ENCODE measurements around the gene RASGRP3. TPM values are rescaled to one million over a fixed set of nuclear protein-coding genes. Genes with fewer than 3 reads are reported as not detected.
"Not testable (repeated sequence)": the region's sequence is repeated elsewhere in the genome, so short reads cannot be mapped to it uniquely, and the experiment has no call there.

The RASGRP3 gene
- total RNA-seq, 2 donors from 2014 or later = 1.5 to 26.2 TPM

GRCh38 chr2:33443274-33443829, 33.1 kb upstream of the RASGRP3 start:
- no peak for ATAC-seq
- no peak for DNase-seq (ENCODE audit: low spot score)
- H3K27me3 Mint-ChIP-seq = peaks cover 9 to 10% of the 10 kb centered on the region in 2 donors
- no peaks in the 10 kb centered on the region for H3K4me1 Mint-ChIP-seq (ENCODE audit: low read depth in 2 of 2)
- H3K27ac Mint-ChIP-seq = no peak overlapping the region
- no peaks in the 10 kb centered on the region for H3K36me3 Mint-ChIP-seq
- H3K9me3 Mint-ChIP-seq = no peaks in the 10 kb centered on the region
- H3K4me3 Mint-ChIP-seq = no peak overlapping the region

GRCh38 chr2:33444967-33445366, 31.5 kb upstream of the RASGRP3 start:
- Mint-ChIP-seq H3K4me3 (no peak overlapping the region), H3K36me3 (no peaks in the 10 kb centered on the region)

GRCh38 chr2:33448220-33448899, 28.1 kb upstream of the RASGRP3 start:
- DNase-seq (ENCODE audit: low spot score) (no peak), ATAC-seq (no peak)
- peaks cover 0 to 3% of the 10 kb centered on the region in 2 donors for H3K27me3 Mint-ChIP-seq
- H3K9me3 Mint-ChIP-seq = peaks cover 6% of the 10 kb centered on the region
- H3K27ac Mint-ChIP-seq = no peak overlapping the region
- no peak overlapping the region for H3K4me3 Mint-ChIP-seq
- H3K36me3 Mint-ChIP-seq = peaks cover 9% of the 10 kb centered on the region
- H3K4me1 Mint-ChIP-seq (ENCODE audit: low read depth in 2 of 2) = no peaks in the 10 kb centered on the region

More at GRCh38 chr2:33444967-33445366, 31.5 kb upstream of the RASGRP3 start:
- Mint-ChIP-seq H3K27me3 (peaks cover 0 to 5% of the 10 kb centered on the region in 2 donors), H3K27ac (no peak overlapping the region), H3K9me3 (no peaks in the 10 kb centered on the region), H3K4me1 (ENCODE audit: low read depth in 2 of 2) (no peaks in the 10 kb centered on the region)
- no peak for DNase-seq (ENCODE audit: low spot score)
- no peak for ATAC-seq

GRCh38 chr2:33451214-33451613, 25.2 kb upstream of the RASGRP3 start:
- Mint-ChIP-seq H3K36me3 (peaks cover 9% of the 10 kb centered on the region), H3K4me3 (no peak overlapping the region), H3K27ac (no peak overlapping the region), H3K27me3 (peaks cover 3 to 6% of the 10 kb centered on the region in 2 donors), H3K4me1 (ENCODE audit: low read depth in 2 of 2) (no peaks in the 10 kb centered on the region), H3K9me3 (peaks cover 6% of the 10 kb centered on the region)
- DNase-seq (ENCODE audit: low spot score) (no peak), ATAC-seq (no peak)

- no peak for ATAC-seq
- Mint-ChIP-seq H3K27me3 (peaks cover 6 to 9% of the 10 kb centered on the region in 2 donors), H3K4me1 (ENCODE audit: low read depth in 2 of 2) (no peaks in the 10 kb centered on the region), H3K4me3 (no peak overlapping the region), H3K27ac (no peak overlapping the region), H3K36me3 (peaks cover 9% of the 10 kb centered on the region), H3K9me3 (peaks cover 6% of the 10 kb centered on the region)
- no peak for DNase-seq (ENCODE audit: low spot score)
Observed at GRCh38 chr2:33451825-33452224, 24.6 kb upstream of the RASGRP3 start.

GRCh38 chr2:33452545-33452944, 23.9 kb upstream of the RASGRP3 start:
- DNase-seq (ENCODE audit: low spot score) (no peak), ATAC-seq (peak in 1 of 2 donors; percentile 24)
- H3K9me3 Mint-ChIP-seq = peaks cover 6% of the 10 kb centered on the region
- H3K4me3 Mint-ChIP-seq = no peak overlapping the region
- peaks cover 6 to 9% of the 10 kb centered on the region in 2 donors for H3K27me3 Mint-ChIP-seq
- no peak overlapping the region for H3K27ac Mint-ChIP-seq
- H3K4me1 Mint-ChIP-seq (ENCODE audit: low read depth in 2 of 2) = no peaks in the 10 kb centered on the region
- H3K36me3 Mint-ChIP-seq = peaks cover 9% of the 10 kb centered on the region

GRCh38 chr2:33453905-33454479, 22.5 kb upstream of the RASGRP3 start:
- Mint-ChIP-seq H3K4me3 (no peak overlapping the region), H3K27ac (no peak overlapping the region), H3K36me3 (peaks cover 9% of the 10 kb centered on the region), H3K9me3 (peaks cover 6% of the 10 kb centered on the region), H3K27me3 (peaks cover 6 to 9% of the 10 kb centered on the region in 2 donors), H3K4me1 (ENCODE audit: low read depth in 2 of 2) (no peaks in the 10 kb centered on the region)
- DNase-seq (ENCODE audit: low spot score) = no peak
- no peak for ATAC-seq

- DNase-seq (ENCODE audit: low spot score) (no peak), ATAC-seq (no peak)
- H3K36me3 Mint-ChIP-seq = no peaks in the 10 kb centered on the region
- peaks cover 3 to 9% of the 10 kb centered on the region in 2 donors for H3K27me3 Mint-ChIP-seq
- H3K4me1 Mint-ChIP-seq (ENCODE audit: low read depth in 2 of 2) = no peaks in the 10 kb centered on the region
- no peaks in the 10 kb centered on the region for H3K9me3 Mint-ChIP-seq
- H3K4me3 Mint-ChIP-seq = no peak overlapping the region
- no peak overlapping the region for H3K27ac Mint-ChIP-seq
Observed at GRCh38 chr2:33457556-33458247, 18.7 kb upstream of the RASGRP3 start.

- ATAC-seq (no peak), DNase-seq (ENCODE audit: low spot score) (no peak)
- Mint-ChIP-seq H3K4me1 (ENCODE audit: low read depth in 2 of 2) (no peaks in the 10 kb centered on the region), H3K4me3 (no peak overlapping the region), H3K9me3 (no peaks in the 10 kb centered on the region), H3K36me3 (no peaks in the 10 kb centered on the region), H3K27ac (no peak overlapping the region), H3K27me3 (peaks cover 3 to 9% of the 10 kb centered on the region in 2 donors)
Observed at GRCh38 chr2:33458248-33458819, 18.1 kb upstream of the RASGRP3 start.

GRCh38 chr2:33459745-33460144, 16.7 kb upstream of the RASGRP3 start:
- H3K9me3 Mint-ChIP-seq = no peaks in the 10 kb centered on the region
- no peaks in the 10 kb centered on the region for H3K36me3 Mint-ChIP-seq
- DNase-seq (ENCODE audit: low spot score) = no peak
- ATAC-seq = no peak
- no peaks in the 10 kb centered on the region for H3K4me1 Mint-ChIP-seq (ENCODE audit: low read depth in 2 of 2)
- no peak overlapping the region for H3K27ac Mint-ChIP-seq
- H3K27me3 Mint-ChIP-seq = peaks cover 0 to 9% of the 10 kb centered on the region in 2 donors
- H3K4me3 Mint-ChIP-seq = no peak overlapping the region

GRCh38 chr2:33462512-33462911, 13.9 kb upstream of the RASGRP3 start:
- not testable (repeated sequence) for H3K36me3 Mint-ChIP-seq; ATAC-seq; H3K9me3 Mint-ChIP-seq; H3K27ac Mint-ChIP-seq; H3K4me1 Mint-ChIP-seq (ENCODE audit: low read depth in 2 of 2); H3K27me3 Mint-ChIP-seq; H3K4me3 Mint-ChIP-seq; DNase-seq (ENCODE audit: low spot score)

GRCh38 chr2:33467413-33467812, 9.0 kb upstream of the RASGRP3 start:
- H3K27ac Mint-ChIP-seq = no peak overlapping the region
- H3K27me3 Mint-ChIP-seq = peaks cover 5 to 8% of the 10 kb centered on the region in 2 donors
- H3K4me3 Mint-ChIP-seq = no peak overlapping the region
- ATAC-seq (no peak), DNase-seq (ENCODE audit: low spot score) (no peak)
- peaks cover 0 to 4% of the 10 kb centered on the region in 2 donors for H3K4me1 Mint-ChIP-seq (ENCODE audit: low read depth in 2 of 2)
- H3K36me3 Mint-ChIP-seq = no peaks in the 10 kb centered on the region
- H3K9me3 Mint-ChIP-seq = no peaks in the 10 kb centered on the region

- no peaks in the 10 kb centered on the region for H3K36me3 Mint-ChIP-seq
- H3K27ac Mint-ChIP-seq = no peak overlapping the region
- no peak overlapping the region for H3K4me3 Mint-ChIP-seq
- ATAC-seq (no peak), DNase-seq (ENCODE audit: low spot score) (no peak)
- H3K4me1 Mint-ChIP-seq (ENCODE audit: low read depth in 2 of 2) = peaks cover 0 to 4% of the 10 kb centered on the region in 2 donors
- peaks cover 9 to 12% of the 10 kb centered on the region in 2 donors for H3K27me3 Mint-ChIP-seq
- no peaks in the 10 kb centered on the region for H3K9me3 Mint-ChIP-seq
Observed at GRCh38 chr2:33469238-33469637, 7.2 kb upstream of the RASGRP3 start.
